Ishikawa (cell line): ENCODE data around the gene JPH3.

ENCODE experiments used
- CEBPB ChIP-seq: IDR thresholded peaks from 2 replicates; pipeline ENCODE4 v1.6.1; 2012
- CREB1 ChIP-seq: IDR thresholded peaks from 2 replicates; pipeline ENCODE4 v1.6.1; 2012; ENCODE audit warnings: low read depth
- EGR1 ChIP-seq: IDR thresholded peaks from 2 replicates; pipeline ENCODE4 v1.6.1; 2012
- EP300 ChIP-seq: IDR thresholded peaks from 2 replicates; pipeline ENCODE4 v1.6.1; 2012; ENCODE audit warnings: borderline replicate concordance
- FOXM1 ChIP-seq: IDR thresholded peaks from 2 replicates; pipeline ENCODE4 v1.6.1; 2012; ENCODE audit warnings: low read depth, borderline replicate concordance
- MAX ChIP-seq: IDR thresholded peaks from 2 replicates; pipeline ENCODE4 v1.6.1; 2012
- NFIC ChIP-seq: IDR thresholded peaks from 2 replicates; pipeline ENCODE4 v1.6.1; 2012
- RAD21 ChIP-seq: IDR thresholded peaks from 2 replicates; pipeline ENCODE4 v1.6.1; 2012; ENCODE audit warnings: low read depth
- REST ChIP-seq: IDR thresholded peaks from 2 replicates; pipeline ENCODE4 v1.6.1; 2012; ENCODE audit warnings: low read depth, mild to moderate bottlenecking
- TAF1 ChIP-seq: IDR thresholded peaks from 2 replicates; pipeline ENCODE4 v1.6.1; 2012; ENCODE audit warnings: low read depth, mild to moderate bottlenecking
- TCF12 ChIP-seq: IDR thresholded peaks from 2 replicates; pipeline ENCODE4 v1.6.1; 2012; ENCODE audit warnings: low read depth
- TEAD4 ChIP-seq: IDR thresholded peaks from 2 replicates; pipeline ENCODE4 v1.6.1; 2012
- USF1 ChIP-seq: IDR thresholded peaks from 2 replicates; pipeline ENCODE4 v1.6.1; 2012
- YY1 ChIP-seq: IDR thresholded peaks from 2 replicates; pipeline ENCODE4 v1.6.1; 2012; ENCODE audit warnings: low read depth
- ZBTB7A ChIP-seq: IDR thresholded peaks from 2 replicates; pipeline ENCODE4 v1.6.1; 2012; ENCODE audit warnings: low read depth

Gene JPH3

GRCh38 chr16:87616556-87616955 lies 14.2 kb downstream of the JPH3 start:
- no peak for TF ChIP-seq RAD21
- TF ChIP-seq CREB1 = no peak
- no peak for TF ChIP-seq CEBPB
- TF ChIP-seq YY1 = no peak
- no peak for TF ChIP-seq TCF12
- no peak for TF ChIP-seq TEAD4
- no peak for TF ChIP-seq TAF1
- TF ChIP-seq REST = no peak
- TF ChIP-seq NFIC = no peak
- TF ChIP-seq FOXM1 = no peak
- TF ChIP-seq EGR1 = no peak
- no peak for TF ChIP-seq USF1
- TF ChIP-seq ZBTB7A = no peak
- no peak for TF ChIP-seq EP300
- no peak for TF ChIP-seq MAX

GRCh38 chr16:87618216-87618615 lies 15.9 kb downstream of the JPH3 start:
- TF ChIP-seq ZBTB7A = no peak
- TF ChIP-seq CEBPB = no peak
- TF ChIP-seq RAD21 = no peak
- no peak for TF ChIP-seq EGR1
- TF ChIP-seq REST = no peak
- TF ChIP-seq MAX = no peak
- TF ChIP-seq NFIC = no peak
- no peak for TF ChIP-seq YY1
- TF ChIP-seq TEAD4 = no peak

- no peak for TF ChIP-seq TAF1
- no peak for TF ChIP-seq TCF12
- no peak for TF ChIP-seq RAD21
- no peak for TF ChIP-seq ZBTB7A
- TF ChIP-seq TEAD4 = no peak
- no peak for TF ChIP-seq FOXM1
- no peak for TF ChIP-seq USF1
- no peak for TF ChIP-seq YY1
- TF ChIP-seq EP300 = no peak
- no peak for TF ChIP-seq CEBPB
- TF ChIP-seq EGR1 = no peak
- no peak for TF ChIP-seq CREB1
- TF ChIP-seq NFIC = no peak
- no peak for TF ChIP-seq REST
- no peak for TF ChIP-seq MAX
These were observed 17.3 kb downstream of the JPH3 start for GRCh38 chr16:87619360-87620200.

GRCh38 chr16:87620201-87620495 lies 17.8 kb downstream of the JPH3 start:
- TF ChIP-seq MAX (no peak), FOXM1 (no peak), YY1 (no peak), TEAD4 (no peak)
